Measurements from ENCODE around the gene MYDGF.

MYDGF gene

GRCh38 chr19:4675346-4675745, 5.2 kb upstream of the MYDGF start:
- DNase-seq (ENCODE audit: low spot score), result no peak

- no peak for DNase-seq (ENCODE audit: low spot score)
Measured at GRCh38 chr19:4673726-4674125, 3.6 kb upstream of the MYDGF start.

GRCh38 chr19:4673216-4673615, 3.1 kb upstream of the MYDGF start:
- DNase-seq (ENCODE audit: low spot score), result no peak

- no peak for DNase-seq (ENCODE audit: low spot score)
Measured at GRCh38 chr19:4671185-4671851, 1.2 kb upstream of the MYDGF start.

GRCh38 chr19:4664642-4665041, 5.5 kb downstream of the MYDGF start:
- no peak for DNase-seq (ENCODE audit: low spot score)

- DNase-seq (ENCODE audit: low spot score), result no peak
Measured at GRCh38 chr19:4662812-4663211, 7.3 kb downstream of the MYDGF start.

GRCh38 chr19:4662020-4662695, 8.0 kb downstream of the MYDGF start:
- no peak for DNase-seq (ENCODE audit: low spot score)

GRCh38 chr19:4660993-4661392, 9.1 kb downstream of the MYDGF start:
- no peak for DNase-seq (ENCODE audit: low spot score)

GRCh38 chr19:4660181-4660791, 9.9 kb downstream of the MYDGF start:
- DNase-seq (ENCODE audit: low spot score), result no peak

GRCh38 chr19:4657835-4658234, 12.3 kb downstream of the MYDGF start:
- no peak for DNase-seq (ENCODE audit: low spot score)

- no peak for DNase-seq (ENCODE audit: low spot score)
Measured at GRCh38 chr19:4657262-4657661, 12.9 kb downstream of the MYDGF start.

GRCh38 chr19:4656102-4656501, 14.0 kb downstream of the MYDGF start:
- DNase-seq (ENCODE audit: low spot score), result no peak

- DNase-seq (ENCODE audit: low spot score), result no peak
Measured at GRCh38 chr19:4654437-4655361, 15.4 kb downstream of the MYDGF start.

GRCh38 chr19:4653793-4654436, 16.2 kb downstream of the MYDGF start:
- no peak for DNase-seq (ENCODE audit: low spot score)

GRCh38 chr19:4652075-4652474, 18.1 kb downstream of the MYDGF start:
- no peak for DNase-seq (ENCODE audit: low spot score)

- no peak for DNase-seq (ENCODE audit: low spot score)
Measured at GRCh38 chr19:4650159-4650558, 20.0 kb downstream of the MYDGF start.

- no peak for DNase-seq (ENCODE audit: low spot score)
Measured at GRCh38 chr19:4649392-4650047, 20.6 kb downstream of the MYDGF start.

GRCh38 chr19:4647676-4648644, 22.2 kb downstream of the MYDGF start:
- no peak for DNase-seq (ENCODE audit: low spot score)

GRCh38 chr19:4645718-4646117, 24.4 kb downstream of the MYDGF start:
- DNase-seq (ENCODE audit: low spot score), result no peak

GRCh38 chr19:4642625-4643024, 27.5 kb downstream of the MYDGF start:
- DNase-seq (ENCODE audit: low spot score), result no peak
